AG08395 (cell line): ENCODE measurements around the gene RHCG.

ENCODE experiments used
- DNase-seq: peaks from one replicate; pipeline ENCODE4 v3.0.0; 2012; ENCODE audit warnings: mixed read lengths, low spot score

RHCG gene

DNA sequence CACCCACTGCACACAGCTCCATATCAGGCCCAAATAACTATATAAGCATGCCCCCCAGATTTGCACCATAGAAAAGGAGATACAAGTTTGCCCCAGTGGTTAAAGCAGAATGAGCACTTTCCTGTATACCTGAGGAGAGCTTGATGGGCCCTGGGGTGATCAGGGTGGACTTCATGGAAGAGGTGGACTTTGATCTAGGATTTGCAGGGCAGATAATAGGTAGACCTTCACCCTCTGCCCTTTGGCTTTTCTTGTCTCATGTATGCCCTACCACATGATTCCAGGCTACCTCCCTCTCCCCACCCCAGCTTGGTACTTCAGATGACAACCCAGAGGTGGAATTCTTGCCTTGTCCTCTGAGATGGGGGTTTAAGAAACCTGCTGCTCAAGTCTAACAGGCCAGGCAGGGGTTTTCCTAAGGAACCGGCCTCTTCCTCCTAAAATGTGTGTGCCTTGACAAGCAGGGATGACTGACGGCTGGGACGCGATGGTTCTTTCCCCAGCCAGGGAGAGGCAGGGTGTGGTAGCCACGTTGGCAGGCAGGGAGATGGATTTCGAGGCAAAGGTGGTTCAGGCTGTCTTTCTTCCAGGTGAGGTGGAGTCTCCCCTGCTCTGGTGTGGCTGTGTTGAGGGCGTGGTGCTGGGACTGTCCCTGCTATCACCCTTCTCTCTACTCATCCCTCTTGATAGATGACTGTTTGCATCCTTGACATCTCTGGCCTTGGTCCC is 6.6 kb upstream of the RHCG start:
- DNase-seq: no peak

DNA sequence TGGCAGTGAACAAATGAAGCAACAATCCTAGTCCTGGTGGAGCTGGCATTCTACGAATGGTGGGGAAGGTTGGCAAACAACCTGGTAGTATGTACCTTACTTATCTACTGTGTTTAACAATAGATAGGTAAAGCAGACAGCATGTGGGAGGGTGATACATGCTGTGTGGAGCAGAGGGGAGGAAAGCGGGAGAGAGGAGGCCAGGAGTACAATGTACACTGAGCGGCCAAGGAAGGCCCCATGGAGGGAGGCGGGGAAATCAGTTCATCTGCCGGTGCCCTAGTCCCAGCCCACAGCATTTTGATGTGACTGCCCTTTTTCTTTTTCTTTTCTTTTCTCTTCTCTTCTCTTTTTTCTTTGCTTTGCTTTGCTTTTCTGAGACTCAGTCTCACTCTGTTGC is 5.3 kb upstream of the RHCG start:
- no peak for DNase-seq

GRCh38 chr15:89500397-89501270 is 4.3 kb upstream of the RHCG start:
- DNase-seq: no peak

DNA sequence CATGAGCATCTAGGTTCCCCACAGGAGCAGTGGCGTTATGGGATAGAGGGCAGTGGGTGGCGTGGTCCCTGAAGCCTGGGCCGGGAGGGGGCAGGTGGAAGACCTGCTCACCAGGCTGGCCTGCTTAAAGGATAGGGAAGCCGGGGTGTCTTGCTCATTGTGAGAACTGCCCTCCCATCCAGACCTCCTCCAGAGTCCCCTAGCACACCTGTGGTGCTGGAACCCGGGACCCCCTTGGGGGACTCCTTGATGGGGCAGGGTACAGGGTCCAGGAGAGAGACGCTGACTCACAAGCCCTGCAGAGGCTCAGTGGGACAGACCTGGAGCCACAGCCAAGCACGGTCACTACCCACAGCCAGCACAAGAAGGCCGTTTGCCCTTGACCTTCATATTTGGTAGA is 2.8 kb upstream of the RHCG start:
- DNase-seq: no peak

DNA sequence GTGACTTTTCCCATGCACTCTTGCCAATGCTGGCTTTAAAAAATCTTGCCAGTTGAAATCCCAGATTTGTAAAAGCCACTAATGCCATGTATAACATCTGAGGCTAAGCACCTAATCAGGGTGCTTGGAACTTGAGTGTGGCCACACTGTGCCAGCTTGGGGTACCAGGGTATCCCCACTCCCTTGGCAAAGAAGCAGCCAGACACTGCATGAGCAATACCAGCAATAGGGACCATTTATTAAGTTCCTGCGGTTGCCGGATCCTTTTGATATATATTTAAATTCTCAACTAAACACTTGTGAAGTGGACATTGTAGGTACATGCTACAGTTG is 2.2 kb upstream of the RHCG start:
- no peak for DNase-seq

GRCh38 chr15:89497231-89497630 is 848 bp upstream of the RHCG start:
- DNase-seq: no peak

DNA sequence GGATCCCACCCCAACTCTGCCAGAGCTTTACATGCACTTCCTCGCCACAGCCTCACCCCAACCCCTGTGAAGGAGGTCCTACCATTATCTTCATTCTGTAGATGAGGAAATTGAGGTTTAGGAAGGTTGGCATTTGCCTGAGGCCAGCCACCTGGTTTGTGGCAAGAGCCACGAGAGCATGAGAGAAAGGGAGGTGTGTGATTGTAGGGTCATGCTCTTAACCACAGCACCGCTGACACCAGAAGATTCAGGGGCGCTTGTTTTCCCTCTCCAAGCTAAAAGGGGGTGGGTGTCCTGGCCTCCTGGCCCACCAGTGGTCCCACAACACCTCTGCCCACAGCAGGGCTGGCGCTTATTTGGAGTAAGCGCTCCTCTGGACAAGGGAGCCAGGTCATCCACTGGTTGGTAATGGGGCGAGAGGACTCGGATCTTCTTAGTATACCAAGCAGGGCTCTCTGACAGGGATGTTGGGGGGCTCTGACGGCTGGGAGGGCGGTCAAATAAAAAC is 691 bp downstream of the RHCG start:
- no peak for DNase-seq

GRCh38 chr15:89494941-89495637 is 1.3 kb downstream of the RHCG start:
- no peak for DNase-seq

- no peak for DNase-seq
These were observed 2.4 kb downstream of the RHCG start for GRCh38 chr15:89494031-89494430.

GRCh38 chr15:89492934-89493631 is 3.3 kb downstream of the RHCG start:
- no peak for DNase-seq

GRCh38 chr15:89492111-89492641 is 4.2 kb downstream of the RHCG start:
- DNase-seq: no peak

DNA sequence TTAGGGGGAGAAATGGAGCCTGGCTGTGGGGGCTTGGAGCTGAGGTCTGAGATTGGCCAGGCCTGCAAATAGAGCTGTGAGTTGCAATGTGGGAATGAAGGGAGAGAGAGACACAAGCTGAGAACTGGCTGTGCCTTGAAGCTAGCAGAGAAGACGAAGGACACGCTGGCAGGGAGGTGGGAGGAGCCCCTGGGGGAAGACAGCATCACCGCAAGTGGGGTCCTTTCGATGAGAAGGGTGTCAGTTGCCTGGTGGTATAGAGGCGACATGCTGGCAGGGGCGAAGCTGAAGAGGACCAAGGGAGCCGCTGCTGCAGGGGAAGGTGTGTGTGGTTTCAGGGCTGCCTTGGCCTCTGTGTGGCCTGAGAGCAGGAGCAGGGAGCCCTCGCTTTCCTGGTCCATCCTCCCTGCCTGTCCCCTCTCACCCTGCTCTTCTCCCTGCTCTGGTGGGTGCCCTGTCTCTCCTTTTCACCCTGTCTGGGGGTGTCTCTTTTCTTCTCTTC is 5.5 kb downstream of the RHCG start:
- DNase-seq: no peak

GRCh38 chr15:89490081-89490813 is 6.1 kb downstream of the RHCG start:
- DNase-seq: no peak

GRCh38 chr15:89489376-89489775 is 7.0 kb downstream of the RHCG start:
- DNase-seq: no peak

- DNase-seq: no peak
These were observed 8.6 kb downstream of the RHCG start for GRCh38 chr15:89487791-89488190.

GRCh38 chr15:89486726-89487050 is 9.7 kb downstream of the RHCG start:
- DNase-seq: no peak

GRCh38 chr15:89483079-89483478 is 13.3 kb downstream of the RHCG start:
- DNase-seq: no peak

DNA sequence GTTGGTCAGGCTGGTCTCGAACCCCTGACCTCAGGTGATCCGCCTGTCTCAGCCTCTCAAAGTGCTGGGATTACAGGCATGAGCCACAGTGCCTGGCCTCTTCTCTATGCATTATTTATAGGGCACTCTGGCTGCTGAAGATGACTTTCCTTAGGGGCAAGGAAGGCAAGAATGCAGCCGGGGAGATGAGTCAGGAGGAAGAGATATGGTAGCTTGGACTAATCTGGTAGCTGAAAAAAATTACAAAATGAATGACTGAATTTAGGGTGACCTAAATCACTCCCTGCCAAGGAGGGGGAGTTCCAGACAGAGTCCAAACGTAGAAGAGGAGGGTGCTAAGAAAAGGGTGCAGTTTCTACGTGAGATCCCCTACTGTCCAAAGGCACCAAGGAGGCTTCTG is 14.2 kb downstream of the RHCG start:
- no peak for DNase-seq

DNA sequence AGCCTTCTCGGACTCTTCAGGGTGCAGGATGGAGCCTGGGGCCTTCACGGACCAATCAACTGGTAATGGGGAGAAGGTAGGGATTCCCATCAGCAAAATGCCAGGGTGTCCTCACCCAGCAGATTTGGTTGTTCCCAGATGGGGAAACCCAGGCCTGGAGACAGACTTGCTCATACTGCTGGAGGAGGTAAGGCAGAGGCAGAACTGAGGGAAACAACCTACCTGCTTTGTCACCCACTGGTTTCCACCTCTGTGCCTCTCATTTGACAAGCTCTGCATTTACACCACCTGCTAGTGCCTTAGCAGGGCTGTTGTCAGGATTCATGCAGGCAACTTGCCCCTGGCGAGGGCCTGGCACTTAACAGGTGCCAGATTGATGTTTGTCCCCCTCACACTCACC is 15.9 kb downstream of the RHCG start:
- no peak for DNase-seq

DNA sequence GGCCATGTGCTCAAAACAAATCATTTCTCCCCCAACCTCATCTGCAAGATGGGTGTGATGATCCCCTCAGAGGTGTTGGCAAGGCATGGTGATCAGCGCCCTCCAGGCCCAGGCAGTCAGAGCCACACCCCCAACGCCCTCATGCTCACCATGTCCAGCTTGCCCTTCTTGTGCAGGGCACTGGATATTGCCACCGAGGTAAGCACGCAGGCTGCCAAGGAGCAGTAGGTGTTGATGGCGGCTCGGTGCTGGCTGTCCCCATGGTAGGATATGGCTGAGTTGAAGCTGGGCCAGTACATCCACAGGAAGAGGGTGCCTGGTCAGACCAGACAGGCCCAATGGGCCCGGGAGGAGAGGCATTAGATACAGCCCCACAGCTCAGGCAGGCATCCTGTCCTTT is 17.2 kb downstream of the RHCG start:
- no peak for DNase-seq
